NCI-H1417 treated with DMSO at 0.1 percent for 48 hours (cell line): Measurements from ENCODE around the gene TRHDE.
A peak's percentile ranks its signal among the peaks of the same experiment; 100 is the strongest.
"Not testable (repeated sequence)": the region's sequence is repeated elsewhere in the genome, so short reads cannot be mapped to it uniquely, and the experiment has no call there.

Experiments used
- DNase-seq: peaks from one replicate; lab custom pipeline; 2025; lab: John Stamatoyannopoulos, UW

TRHDE gene

GRCh38 chr12:72520044-72520678 is 248.0 kb downstream of the TRHDE start:
- DNase-seq = not testable (repeated sequence)

- DNase-seq = no peak
Measured at GRCh38 chr12:72521326-72521725, 249.2 kb downstream of the TRHDE start.

GRCh38 chr12:72522411-72522810 is 250.2 kb downstream of the TRHDE start:
- DNase-seq = no peak

- no peak for DNase-seq
Measured at GRCh38 chr12:72523754-72524153, 251.6 kb downstream of the TRHDE start.

GRCh38 chr12:72535212-72535990 is 263.2 kb downstream of the TRHDE start:
- DNase-seq = no peak

GRCh38 chr12:72540811-72541210 is 268.6 kb downstream of the TRHDE start:
- DNase-seq = no peak

GRCh38 chr12:72543777-72544467 is 271.8 kb downstream of the TRHDE start:
- no peak for DNase-seq

GRCh38 chr12:72546106-72546505 is 273.9 kb downstream of the TRHDE start:
- DNase-seq = no peak

- DNase-seq = no peak
Measured at GRCh38 chr12:72547573-72547972, 275.4 kb downstream of the TRHDE start.

- DNase-seq = no peak
Measured at GRCh38 chr12:72549184-72549583, 277.0 kb downstream of the TRHDE start.

- DNase-seq = no peak
Measured at GRCh38 chr12:72560003-72560769, 288.0 kb downstream of the TRHDE start.

- no peak for DNase-seq
Measured at GRCh38 chr12:72570601-72571000, 298.4 kb downstream of the TRHDE start.

- DNase-seq = peak; percentile 90
Measured at GRCh38 chr12:72574138-72574537, 302.0 kb downstream of the TRHDE start.

- DNase-seq = no peak
Measured at GRCh38 chr12:72578327-72578726, 306.2 kb downstream of the TRHDE start.

GRCh38 chr12:72586456-72586855 is 314.3 kb downstream of the TRHDE start:
- DNase-seq = no peak

GRCh38 chr12:72602581-72602980 is 330.4 kb downstream of the TRHDE start:
- DNase-seq = no peak

- no peak for DNase-seq
Measured at GRCh38 chr12:72605975-72606374, 333.8 kb downstream of the TRHDE start.

- peak; percentile 69 for DNase-seq
Measured at GRCh38 chr12:72610342-72610741, 338.2 kb downstream of the TRHDE start.

- no peak for DNase-seq
Measured at GRCh38 chr12:72610854-72611358, 338.7 kb downstream of the TRHDE start.

GRCh38 chr12:72612171-72612570 is 340.0 kb downstream of the TRHDE start:
- DNase-seq = no peak

- no peak for DNase-seq
Measured at GRCh38 chr12:72618764-72619163, 346.6 kb downstream of the TRHDE start.

GRCh38 chr12:72622556-72622955 is 350.4 kb downstream of the TRHDE start:
- no peak for DNase-seq
